H1 (cell line): ENCODE results near the gene MAPRE2. TPM values are rescaled to one million over a fixed set of nuclear protein-coding genes. Genes with fewer than 3 reads are reported as not detected.

Experiments
- ASH2L ChIP-seq: fragments of 200-600, 300-600 bp; sonication (generic); IDR thresholded peaks from one replicate; pipeline ENCODE4 v1.7.1; 2017; ENCODE audit warnings: low read length
- ATF2 ChIP-seq: IDR thresholded peaks from 2 replicates; pipeline ENCODE4 v1.6.1; 2012; ENCODE audit warnings: low read length, inconsistent platforms
- E2F6 ChIP-seq: IDR thresholded peaks from 2 replicates; pipeline ENCODE4 v1.6.1; 2012; ENCODE audit warnings: inconsistent platforms
- JUN ChIP-seq: IDR thresholded peaks from 2 replicates; pipeline ENCODE4 v1.6.1; 2011; ENCODE audit warnings: low read depth, mild to moderate bottlenecking, improper control_type of control experiment, low read length
- RFX5 ChIP-seq: IDR thresholded peaks from 2 replicates; pipeline ENCODE4 v1.6.1; 2011; ENCODE audit warnings: low read depth, low read length, improper control_type of control experiment, borderline replicate concordance
- SAP30 ChIP-seq: fragments of 300-600 bp; sonication (generic); IDR thresholded peaks from 2 replicates; pipeline ENCODE4 v1.7.1; 2012; ENCODE audit warnings: low read length, moderate library complexity, mild to moderate bottlenecking, inconsistent platforms; ENCODE audit not compliant: insufficient read depth, insufficient replicate concordance
- polyA plus RNA-seq, 7 experiments: library from polyadenylated mRNA; depleted of rRNA in 3 of 7; stranded (reverse) in 5 of 7; unstranded in 2 of 7; fragments of >200 nt in 5 of 7; fragments of 200-250 nt in 2 of 7; gene quantifications; 1 replicate in 5 of 7; 2 replicates in 1 of 7; 4 replicates in 1 of 7; pipeline versions ENCODE4 v1.2.1 to v1.2.3, GENCODE V29; 2011 to 2013; ENCODE audit warnings: missing spikeins in 2 of 7, mixed read lengths in 2 of 7
- total RNA-seq: library from RNA; stranded (reverse); fragmentation: NEBNext Ultra II Directional; extraction: Animal tissue kit (Norgen Biotek cat#: 25700); gene quantifications from 2 replicates; pipeline ENCODE4 v1.2.1, GENCODE V29; 2021

Gene MAPRE2
- total and polyA plus RNA-seq, 2 of the 8 experiments (the other 6 are each of a cell fraction or from before 2014, with no cell fraction given) = 32.6 to 33.1 TPM

GRCh38 chr18:35137632-35138031 lies 96.4 kb downstream of the MAPRE2 start (continued):
- TF ChIP-seq ATF2 = no peak
- no peak for TF ChIP-seq JUN
- no peak for TF ChIP-seq E2F6
- no peak for TF ChIP-seq ASH2L
- TF ChIP-seq SAP30 = no peak
- no peak for TF ChIP-seq RFX5
